OCI-LY3 (cell line): ENCODE measurements around the gene PSME1.

ENCODE experiments used
- EZH2phosphoT487 ChIP-seq: fragments of 200-600 bp; shearing (Covaris generic); IDR thresholded peaks from 2 replicates; pipeline ENCODE4 v1.6.1; 2018; ENCODE audit warnings: antibody characterized with exemption, mixed run types, low read depth
- TF ChIP-seq, protein P1 (sequence below): fragments of 200-600, 300-600 bp; sonication (generic); IDR thresholded peaks from 2 replicates; pipeline ENCODE4 v1.5.1; 2014; ENCODE audit warnings: antibody characterized with exemption, low read length, low read depth

DNA sequence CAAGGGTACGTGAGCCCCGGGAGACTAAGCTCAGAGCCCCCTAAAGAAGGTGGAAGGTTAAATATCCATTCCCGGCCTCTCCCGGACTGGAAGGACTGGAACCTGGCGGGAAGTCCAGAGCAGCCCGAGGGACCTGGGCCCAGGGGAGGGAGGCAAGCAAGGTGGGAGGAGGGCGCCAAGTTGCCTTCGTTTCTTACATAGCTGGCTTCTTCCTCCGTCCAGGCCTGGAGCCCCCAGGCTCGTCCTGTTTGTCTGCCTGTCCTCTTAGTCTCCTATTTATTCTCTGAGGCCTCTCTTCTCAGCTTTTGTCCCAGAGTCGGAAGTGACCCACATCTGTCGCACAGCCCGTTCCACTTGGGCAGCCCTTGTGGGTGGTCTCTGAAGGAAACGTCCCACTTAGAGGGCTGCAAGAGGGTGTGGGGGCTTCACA lies 41.1 kb upstream of the PSME1 start:
- TF ChIP-seq, protein P1, sequence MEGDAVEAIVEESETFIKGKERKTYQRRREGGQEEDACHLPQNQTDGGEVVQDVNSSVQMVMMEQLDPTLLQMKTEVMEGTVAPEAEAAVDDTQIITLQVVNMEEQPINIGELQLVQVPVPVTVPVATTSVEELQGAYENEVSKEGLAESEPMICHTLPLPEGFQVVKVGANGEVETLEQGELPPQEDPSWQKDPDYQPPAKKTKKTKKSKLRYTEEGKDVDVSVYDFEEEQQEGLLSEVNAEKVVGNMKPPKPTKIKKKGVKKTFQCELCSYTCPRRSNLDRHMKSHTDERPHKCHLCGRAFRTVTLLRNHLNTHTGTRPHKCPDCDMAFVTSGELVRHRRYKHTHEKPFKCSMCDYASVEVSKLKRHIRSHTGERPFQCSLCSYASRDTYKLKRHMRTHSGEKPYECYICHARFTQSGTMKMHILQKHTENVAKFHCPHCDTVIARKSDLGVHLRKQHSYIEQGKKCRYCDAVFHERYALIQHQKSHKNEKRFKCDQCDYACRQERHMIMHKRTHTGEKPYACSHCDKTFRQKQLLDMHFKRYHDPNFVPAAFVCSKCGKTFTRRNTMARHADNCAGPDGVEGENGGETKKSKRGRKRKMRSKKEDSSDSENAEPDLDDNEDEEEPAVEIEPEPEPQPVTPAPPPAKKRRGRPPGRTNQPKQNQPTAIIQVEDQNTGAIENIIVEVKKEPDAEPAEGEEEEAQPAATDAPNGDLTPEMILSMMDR = no peak
- no peak for TF ChIP-seq EZH2phosphoT487
